Retina (tissue), 1 donor: ENCODE measurements around the gene ZNF681.
"Not testable (repeated sequence)": the region's sequence is repeated elsewhere in the genome, so short reads cannot be mapped to it uniquely, and the experiment has no call there.

Experiments
- DNase-seq: peaks from one replicate; pipeline ENCODE4 v3.0.0-alpha.2; 2016

The ZNF681 gene

DNA sequence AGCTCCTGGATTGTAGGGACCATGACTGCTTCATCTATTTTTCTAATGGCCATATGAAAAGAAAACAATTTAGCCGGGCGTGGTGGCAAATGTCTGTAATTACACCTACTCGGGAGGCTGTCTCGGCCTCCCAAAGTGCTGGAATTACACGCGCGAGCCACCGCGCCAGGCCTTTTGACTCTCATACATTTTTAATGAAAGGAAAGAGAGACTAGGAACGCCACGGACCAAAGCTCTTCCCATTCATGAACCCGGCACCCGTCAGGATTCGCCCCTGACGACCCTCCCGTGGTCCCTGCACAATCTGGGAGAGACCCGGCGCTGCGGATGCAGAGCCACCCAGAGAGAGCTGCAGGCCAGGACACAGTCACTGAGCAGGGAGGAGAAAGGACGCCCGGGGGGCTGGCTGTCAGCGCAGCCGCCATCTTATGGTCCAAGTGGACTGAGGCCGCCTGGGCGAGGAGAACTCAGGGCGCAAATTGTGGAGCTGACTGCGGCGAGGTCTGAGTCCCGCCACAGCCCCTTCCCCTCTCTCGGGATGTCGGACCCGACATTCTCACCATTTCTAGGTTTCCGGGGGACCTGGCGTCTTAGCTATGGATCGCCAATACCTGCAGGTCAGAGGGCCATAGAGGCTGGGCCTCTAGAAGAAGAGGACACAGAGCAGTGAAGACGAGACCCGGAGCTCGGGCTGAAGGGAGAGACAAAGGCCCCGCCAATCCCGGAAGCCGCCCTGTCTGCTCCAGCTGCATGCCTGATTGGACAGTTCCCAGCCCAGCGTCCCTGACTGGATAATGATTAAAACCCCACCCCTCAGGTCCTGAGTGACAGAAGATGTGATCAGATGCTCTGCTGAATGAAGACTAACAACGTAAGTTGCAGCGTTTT lies at the start of gene ZNF681:
TSS of gene ZNF681 (minus strand) at position 705 of the 888 bp plus-strand sequence. CDS start at position 563, 142 bp downstream.
- peak; percentile 97 for DNase-seq

- DNase-seq = no peak
These were observed 46.0 kb upstream of the ZNF681 start for GRCh38 chr19:23804676-23805075.

- DNase-seq = no peak
These were observed 43.6 kb upstream of the ZNF681 start for GRCh38 chr19:23802290-23802689.

- DNase-seq = no peak
These were observed 43.1 kb upstream of the ZNF681 start for GRCh38 chr19:23801803-23802202.

GRCh38 chr19:23800868-23801267 lies 42.2 kb upstream of the ZNF681 start:
- no peak for DNase-seq

DNA sequence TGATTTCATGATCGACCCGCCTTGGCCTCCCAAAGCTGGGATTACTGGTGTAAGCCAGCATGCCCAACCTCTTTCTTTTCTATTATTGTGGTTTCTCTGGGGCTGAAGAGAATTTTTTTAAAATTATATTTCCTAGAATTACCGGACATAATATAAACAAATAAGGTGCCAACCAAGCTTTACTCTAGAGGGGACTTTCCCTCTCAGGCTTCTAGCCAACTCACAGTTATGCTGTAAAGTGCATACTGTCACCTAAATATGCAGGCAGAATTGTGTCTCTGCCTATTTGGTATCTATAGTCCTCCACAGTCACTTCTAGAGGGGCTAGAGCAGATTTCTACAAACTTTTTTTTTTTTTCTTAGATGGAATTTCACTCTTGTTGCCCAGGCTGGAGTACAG lies 41.6 kb upstream of the ZNF681 start:
- DNase-seq = no peak

GRCh38 chr19:23799321-23799720 lies 40.6 kb upstream of the ZNF681 start:
- DNase-seq = no peak

DNA sequence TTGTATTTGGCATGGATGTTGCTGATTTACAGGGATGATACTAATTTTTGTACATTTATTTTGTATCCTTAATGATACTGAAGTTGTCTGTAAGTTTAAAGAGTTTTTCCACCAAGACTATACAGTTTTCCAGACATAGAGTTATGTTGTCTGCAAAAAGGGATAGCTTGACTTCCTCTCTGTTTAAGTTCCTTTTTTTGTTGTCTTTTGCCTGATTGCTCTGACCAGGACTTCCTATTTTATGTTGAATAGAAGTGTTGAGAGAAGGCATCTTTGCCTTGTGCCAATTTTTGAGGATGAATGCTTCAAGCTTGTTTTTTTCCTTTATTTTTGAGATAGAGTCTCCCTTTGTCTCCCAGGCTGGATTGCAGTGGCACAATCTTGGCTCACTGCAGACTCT lies 36.8 kb upstream of the ZNF681 start:
- DNase-seq = no peak

- no peak for DNase-seq
These were observed 34.1 kb upstream of the ZNF681 start for GRCh38 chr19:23792784-23793183.

- no peak for DNase-seq
These were observed 32.2 kb upstream of the ZNF681 start for GRCh38 chr19:23790641-23791488.

DNA sequence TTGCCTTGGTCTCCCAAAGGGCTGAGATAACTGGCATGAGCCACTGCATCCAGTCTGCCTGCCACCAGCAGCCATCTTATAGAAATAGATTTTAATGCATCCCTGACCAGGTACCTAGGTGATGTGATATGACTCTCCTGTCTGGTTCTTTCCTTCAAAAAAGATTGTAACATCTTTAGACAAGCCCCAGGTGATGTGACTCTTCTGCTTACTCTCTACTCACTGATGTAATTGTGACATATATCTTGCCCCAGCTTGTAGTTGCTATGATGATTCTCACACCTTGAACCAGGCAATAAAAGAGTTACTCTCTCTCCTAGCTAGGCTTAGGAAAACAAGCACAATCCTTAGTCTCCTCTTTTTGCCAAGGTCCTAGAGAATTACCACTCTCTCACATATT lies 30.6 kb upstream of the ZNF681 start:
- no peak for DNase-seq

DNA sequence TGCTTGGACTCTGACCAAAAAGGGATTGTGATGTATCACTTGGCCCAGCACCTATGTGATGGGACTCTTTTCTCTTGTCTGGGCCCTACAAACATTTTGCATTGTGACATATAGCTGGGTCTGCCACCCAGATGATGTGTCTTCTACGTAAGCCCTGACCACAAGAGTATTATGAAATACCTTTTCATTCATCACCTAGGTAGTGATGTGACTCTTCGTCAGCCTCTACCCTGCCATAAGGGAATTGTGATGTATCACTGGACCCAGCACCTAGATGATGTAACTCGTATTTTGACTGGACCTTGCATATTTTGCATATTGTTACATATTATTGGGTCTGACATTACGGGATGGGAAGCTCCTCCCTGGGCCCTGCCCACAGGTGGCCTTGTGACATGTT lies 29.7 kb upstream of the ZNF681 start:
- no peak for DNase-seq

DNA sequence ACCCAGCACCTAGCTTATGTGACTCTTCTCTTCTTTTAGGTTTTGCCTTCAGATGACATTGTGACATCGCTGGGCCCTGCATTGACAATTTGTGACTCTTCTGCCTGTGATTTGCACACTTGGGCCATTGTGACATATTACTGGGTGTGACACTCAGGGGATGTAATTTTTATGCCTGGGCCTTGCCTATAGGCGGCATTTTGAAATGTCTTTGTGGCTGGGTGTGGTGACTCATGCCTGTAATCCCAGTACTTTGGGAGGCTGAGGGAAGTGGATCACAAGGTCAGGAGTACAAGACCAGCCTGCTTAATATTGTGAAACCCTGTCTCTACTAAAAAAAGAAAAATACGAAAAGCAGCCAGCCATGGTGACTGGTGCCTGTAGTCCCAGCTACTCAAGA lies 28.4 kb upstream of the ZNF681 start:
- DNase-seq = no peak

- DNase-seq = no peak
These were observed 27.3 kb upstream of the ZNF681 start for GRCh38 chr19:23785982-23786381.

- no peak for DNase-seq
These were observed 25.6 kb upstream of the ZNF681 start for GRCh38 chr19:23784274-23784673.

GRCh38 chr19:23783636-23784035 lies 24.9 kb upstream of the ZNF681 start:
- no peak for DNase-seq

GRCh38 chr19:23779645-23780044 lies 21.0 kb upstream of the ZNF681 start:
- no peak for DNase-seq

DNA sequence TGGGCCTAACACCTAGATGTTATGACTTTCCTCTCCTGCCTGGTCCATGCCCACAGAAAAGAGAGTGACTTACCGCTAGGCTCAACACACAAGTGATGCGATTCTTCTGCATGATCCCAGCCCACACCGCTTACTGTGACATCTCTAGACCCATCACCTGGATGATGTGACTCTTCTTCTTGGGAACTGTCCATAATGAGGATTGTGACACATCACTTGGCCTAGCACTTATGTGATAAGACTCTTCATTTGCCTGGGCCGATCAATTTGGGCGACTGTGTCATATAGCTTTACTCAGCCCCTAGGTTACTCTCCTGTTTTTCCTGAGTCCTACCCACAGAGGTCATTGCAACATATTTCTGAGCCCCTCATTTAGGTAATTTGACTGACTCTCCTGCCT lies 19.9 kb upstream of the ZNF681 start:
- DNase-seq = no peak

DNA sequence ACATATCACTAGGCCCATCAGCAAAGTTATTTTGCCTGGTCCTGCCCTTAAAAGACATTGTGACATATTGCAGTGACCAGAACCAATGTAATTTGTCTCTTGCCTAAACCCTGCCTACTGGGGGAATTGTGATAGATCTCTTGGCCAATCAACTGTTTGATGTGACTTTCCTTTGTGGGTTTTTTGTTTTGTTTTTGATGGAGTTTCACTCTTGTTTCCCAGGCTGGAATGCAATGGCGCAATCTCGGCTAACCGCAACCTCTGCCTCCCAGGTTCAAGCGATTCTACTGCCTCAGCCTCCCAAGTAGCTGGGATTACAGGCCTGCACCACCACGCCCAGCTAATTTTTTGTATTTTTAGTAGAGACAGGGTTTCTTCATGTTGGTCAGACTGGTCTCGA lies 19.3 kb upstream of the ZNF681 start:
- not testable (repeated sequence) for DNase-seq

DNA sequence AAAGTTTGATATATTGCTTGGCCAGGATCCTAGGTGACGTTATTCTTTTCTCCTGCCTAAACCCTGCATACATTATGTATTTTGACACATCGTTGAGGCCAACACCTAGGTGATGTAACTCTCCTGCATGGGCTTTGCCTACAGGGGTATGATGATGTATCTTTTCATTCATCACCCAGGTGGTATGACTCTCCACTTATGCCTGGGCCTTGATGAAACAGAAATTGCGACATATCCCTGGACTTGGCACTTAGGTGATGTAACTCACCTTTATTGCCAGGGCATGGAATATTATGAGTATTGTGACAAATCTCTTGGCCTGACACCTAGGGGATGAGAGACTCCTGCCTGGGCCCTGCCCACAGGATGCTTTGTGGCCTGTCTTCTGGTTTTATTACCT lies 18.5 kb upstream of the ZNF681 start:
- no peak for DNase-seq

DNA sequence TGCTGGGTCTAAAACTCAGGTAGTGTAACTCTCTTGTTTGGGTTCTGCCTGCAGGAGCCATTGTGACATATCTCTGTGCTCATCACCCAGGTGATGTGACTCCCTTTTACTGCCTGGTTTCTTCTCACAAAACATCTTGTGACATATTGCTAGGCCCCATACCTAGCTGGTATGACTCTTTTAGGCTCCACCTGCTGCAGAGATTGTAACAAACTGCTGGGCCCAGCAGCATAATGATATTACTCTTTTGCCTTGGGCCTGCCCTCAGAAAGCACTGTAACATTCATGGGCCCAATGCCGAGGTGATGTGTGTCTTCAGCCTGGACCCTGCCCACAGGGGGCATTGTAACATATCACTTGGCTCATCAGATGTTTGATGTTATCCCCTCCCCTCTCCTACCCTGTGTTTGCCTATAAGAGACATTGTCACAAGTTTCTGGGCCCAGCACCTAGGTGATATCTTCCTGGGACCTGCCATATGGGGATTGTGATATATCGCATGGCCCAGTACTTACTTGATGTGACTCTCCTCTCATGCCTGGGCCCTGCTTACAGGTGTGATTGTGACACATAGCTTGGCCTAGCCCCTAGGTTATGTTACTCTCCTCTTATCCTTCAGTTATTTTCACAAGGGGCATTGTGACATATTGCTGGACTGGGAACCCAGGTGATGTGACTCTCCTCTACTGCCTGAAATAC lies 18.0 kb upstream of the ZNF681 start:
- DNase-seq = no peak

DNA sequence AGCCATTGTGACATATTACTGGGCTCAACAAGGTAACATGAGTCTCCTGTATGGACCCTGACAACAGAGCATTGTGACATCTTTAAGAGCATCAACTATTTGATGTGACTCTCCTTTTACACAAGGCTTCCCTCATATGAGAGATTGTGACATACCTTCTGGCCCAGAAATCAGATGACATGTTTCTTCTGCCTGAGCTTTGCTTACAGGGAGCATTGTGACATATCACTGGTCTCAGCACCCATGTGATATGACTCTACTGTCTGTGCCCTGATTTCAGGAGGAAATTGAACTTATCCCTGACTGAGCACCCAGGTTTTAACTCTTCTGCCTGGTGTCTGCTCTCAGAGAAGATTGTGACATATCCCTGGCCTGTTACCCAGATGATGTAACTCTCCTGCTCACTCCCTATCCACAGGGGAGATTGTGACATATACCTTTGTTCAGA lies 15.9 kb upstream of the ZNF681 start:
- DNase-seq = no peak

- no peak for DNase-seq
These were observed 15.4 kb upstream of the ZNF681 start for GRCh38 chr19:23774106-23774505.
